ENCODE measurements around the gene CMSS1.
"Not testable (repeated sequence)": the region's sequence is repeated elsewhere in the genome, so short reads cannot be mapped to it uniquely, and the experiment has no call there.

Gene CMSS1

GRCh38 chr3:100227511-100227921 lies 409.9 kb downstream of the CMSS1 start:
- DNase-seq (ENCODE audit: low spot score) = no peak

GRCh38 chr3:100228247-100228646 lies 410.6 kb downstream of the CMSS1 start:
- no peak for DNase-seq (ENCODE audit: low spot score)

GRCh38 chr3:100229188-100229587 lies 411.5 kb downstream of the CMSS1 start:
- not testable (repeated sequence) for DNase-seq (ENCODE audit: low spot score)

GRCh38 chr3:100230710-100231109 lies 413.0 kb downstream of the CMSS1 start:
- DNase-seq (ENCODE audit: low spot score) = no peak
